ENCODE results near the gene COL11A1. TPM values are rescaled to one million over a fixed set of nuclear protein-coding genes. Genes with fewer than 3 reads are reported as not detected.
"Not testable (repeated sequence)": the region's sequence is repeated elsewhere in the genome, so short reads cannot be mapped to it uniquely, and the experiment has no call there.

The COL11A1 gene
- polyA plus RNA-seq, 1 experiment = 8.2 TPM

GRCh38 chr1:102942324-102942723, 166.0 kb downstream of the COL11A1 start:
- no peak for TF ChIP-seq CTCF (IDR thresholded peaks at IDR 0.05; ENCODE audit: low read depth, low read length)
- H3K9me3 ChIP-seq (ENCODE audit: control insufficient read depth, insufficient read depth, low read length) = no peaks in the 10 kb centered on the region
- no peaks in the 10 kb centered on the region for H3K27me3 ChIP-seq (ENCODE audit: control insufficient read depth, insufficient read depth, low read length)
- DNase-seq (ENCODE audit: low read depth, low spot score) = no peak
- H3K4me3 ChIP-seq (ENCODE audit: low read depth, low read length) = no peak overlapping the region
- POLR2A ChIA-PET = no interaction called here
- no peak overlapping the region for H3K27ac ChIP-seq (ENCODE audit: low read depth, low read length)
- CTCF ChIA-PET = no interaction called here

GRCh38 chr1:102941366-102941947, 166.9 kb downstream of the COL11A1 start:
- CTCF ChIA-PET = no interaction called here
- Histone ChIP-seq H3K9me3 (ENCODE audit: control insufficient read depth, insufficient read depth, low read length) (no peaks in the 10 kb centered on the region), H3K4me3 (ENCODE audit: low read depth, low read length) (no peak overlapping the region), H3K27me3 (ENCODE audit: control insufficient read depth, insufficient read depth, low read length) (no peaks in the 10 kb centered on the region), H3K27ac (ENCODE audit: low read depth, low read length) (no peak overlapping the region)
- POLR2A ChIA-PET = no interaction called here
- TF ChIP-seq CTCF (IDR thresholded peaks at IDR 0.05; ENCODE audit: low read depth, low read length) = no peak
- no peak for DNase-seq (ENCODE audit: low read depth, low spot score)

- Histone ChIP-seq H3K9me3 (ENCODE audit: control insufficient read depth, insufficient read depth, low read length) (no peaks in the 10 kb centered on the region), H3K4me3 (ENCODE audit: low read depth, low read length) (no peak overlapping the region), H3K27ac (ENCODE audit: low read depth, low read length) (no peak overlapping the region), H3K27me3 (ENCODE audit: control insufficient read depth, insufficient read depth, low read length) (no peaks in the 10 kb centered on the region)
- no peak for DNase-seq (ENCODE audit: low read depth, low spot score)
- ChIA-PET CTCF (interaction anchor here (0.6 to 1.0 kb wide), 2 partner anchors 33 to 223 kb away, joined by 3 read pairs; no protein-coding TSS in a partner anchor), POLR2A (no interaction called here)
- TF ChIP-seq CTCF (IDR thresholded peaks at IDR 0.05; ENCODE audit: low read depth, low read length) = no peak
Observed at GRCh38 chr1:102937401-102937800, 170.9 kb downstream of the COL11A1 start.

GRCh38 chr1:102933362-102933761, 175.0 kb downstream of the COL11A1 start:
- POLR2A ChIA-PET; H3K9me3 ChIP-seq (ENCODE audit: control insufficient read depth, insufficient read depth, low read length); H3K27ac ChIP-seq (ENCODE audit: low read depth, low read length); H3K4me3 ChIP-seq (ENCODE audit: low read depth, low read length); DNase-seq (ENCODE audit: low read depth, low spot score); CTCF ChIA-PET; H3K27me3 ChIP-seq (ENCODE audit: control insufficient read depth, insufficient read depth, low read length): not testable (repeated sequence)

GRCh38 chr1:102919659-102920058, 188.7 kb downstream of the COL11A1 start:
- Histone ChIP-seq H3K27ac (ENCODE audit: low read depth, low read length) (no peak overlapping the region), H3K27me3 (ENCODE audit: control insufficient read depth, insufficient read depth, low read length) (no peaks in the 10 kb centered on the region), H3K4me3 (ENCODE audit: low read depth, low read length) (no peak overlapping the region), H3K9me3 (ENCODE audit: control insufficient read depth, insufficient read depth, low read length) (no peaks in the 10 kb centered on the region)
- CTCF ChIA-PET = no interaction called here
- DNase-seq (ENCODE audit: low read depth, low spot score) = no peak
- TF ChIP-seq CTCF (IDR thresholded peaks at IDR 0.05; ENCODE audit: low read depth, low read length) = no peak
- POLR2A ChIA-PET = no interaction called here

- ChIA-PET POLR2A (no interaction called here), CTCF (no interaction called here)
- no peak for TF ChIP-seq CTCF (IDR thresholded peaks at IDR 0.05; ENCODE audit: low read depth, low read length)
- Histone ChIP-seq H3K27me3 (ENCODE audit: control insufficient read depth, insufficient read depth, low read length) (no peaks in the 10 kb centered on the region), H3K4me3 (ENCODE audit: low read depth, low read length) (no peak overlapping the region), H3K27ac (ENCODE audit: low read depth, low read length) (no peak overlapping the region), H3K9me3 (ENCODE audit: control insufficient read depth, insufficient read depth, low read length) (no peaks in the 10 kb centered on the region)
- DNase-seq (ENCODE audit: low read depth, low spot score) = no peak
Observed at GRCh38 chr1:102901996-102902395, 206.3 kb downstream of the COL11A1 start.
